ENCODE measurements around the gene ZACN.
"Not testable (repeated sequence)": the region's sequence is repeated elsewhere in the genome, so short reads cannot be mapped to it uniquely, and the experiment has no call there.

The ZACN gene

GRCh38 chr17:76078860-76079534, at the start of gene ZACN:
Gene ZACN (plus strand): TSS chr17:76079182. CDS start chr17:76079265, 83 bp downstream.
- no peak for DNase-seq (ENCODE audit: low spot score)

DNA sequence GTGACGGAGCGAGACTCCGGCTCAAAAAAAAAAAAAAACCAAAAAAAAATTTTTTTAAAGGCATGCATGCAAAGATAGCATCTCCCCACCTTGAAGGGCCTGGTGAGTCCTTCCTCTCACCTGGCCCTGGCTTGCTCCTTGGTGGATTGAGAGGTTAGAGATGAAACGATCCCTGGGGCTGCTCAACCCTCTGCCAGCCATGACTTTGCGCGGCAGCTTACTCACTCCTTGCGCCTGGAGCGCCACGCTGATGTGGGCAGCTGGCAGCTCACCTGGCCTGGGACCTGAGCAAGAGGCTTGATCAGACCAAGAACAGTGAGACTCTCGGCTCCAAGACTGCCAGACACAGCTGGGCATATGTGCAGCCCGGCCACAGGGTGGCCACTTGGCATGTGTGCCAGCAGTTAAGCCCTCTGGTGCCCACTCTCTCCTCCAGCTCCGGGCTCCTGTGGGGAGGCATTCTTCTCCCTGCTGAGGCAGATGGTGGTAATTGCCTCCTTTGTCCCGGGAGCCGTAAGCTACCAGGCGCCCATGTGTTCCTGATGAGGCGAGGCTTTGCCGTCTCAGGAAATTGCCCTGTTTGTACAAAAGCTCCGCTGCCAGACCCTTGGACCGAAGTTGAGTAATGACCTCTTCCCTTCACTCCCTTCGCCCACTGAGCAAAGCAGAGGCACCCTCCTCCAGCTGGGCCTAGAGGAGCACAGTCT, 46.8 kb upstream of the ZACN start:
- no peak for DNase-seq (ENCODE audit: low spot score)

DNA sequence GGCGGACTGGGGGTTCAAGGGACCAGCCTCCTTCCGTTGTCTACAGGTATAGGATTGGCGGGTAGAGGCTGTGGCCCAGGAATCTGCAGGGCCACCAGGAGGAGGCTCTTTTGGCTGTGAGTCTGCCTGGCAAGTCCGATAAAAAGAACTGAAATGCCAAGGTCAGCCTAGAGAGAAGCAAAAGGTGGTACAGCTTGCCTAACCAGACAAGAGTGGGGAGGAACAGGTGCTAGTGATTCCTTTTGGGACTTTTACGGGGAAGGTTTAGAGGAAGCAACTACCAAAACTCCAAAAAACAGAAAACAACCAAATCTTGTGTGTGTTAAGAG, 46.2 kb upstream of the ZACN start:
- DNase-seq (ENCODE audit: low spot score), result no peak

GRCh38 chr17:76033139-76033538, 45.8 kb upstream of the ZACN start:
- DNase-seq (ENCODE audit: low spot score), result no peak

GRCh38 chr17:76034428-76035350, 44.3 kb upstream of the ZACN start:
- DNase-seq (ENCODE audit: low spot score), result no peak

GRCh38 chr17:76036497-76037261, 42.3 kb upstream of the ZACN start:
- no peak for DNase-seq (ENCODE audit: low spot score)

GRCh38 chr17:76038050-76038449, 40.9 kb upstream of the ZACN start:
- no peak for DNase-seq (ENCODE audit: low spot score)

GRCh38 chr17:76039121-76039520, 39.9 kb upstream of the ZACN start:
- DNase-seq (ENCODE audit: low spot score), result no peak

DNA sequence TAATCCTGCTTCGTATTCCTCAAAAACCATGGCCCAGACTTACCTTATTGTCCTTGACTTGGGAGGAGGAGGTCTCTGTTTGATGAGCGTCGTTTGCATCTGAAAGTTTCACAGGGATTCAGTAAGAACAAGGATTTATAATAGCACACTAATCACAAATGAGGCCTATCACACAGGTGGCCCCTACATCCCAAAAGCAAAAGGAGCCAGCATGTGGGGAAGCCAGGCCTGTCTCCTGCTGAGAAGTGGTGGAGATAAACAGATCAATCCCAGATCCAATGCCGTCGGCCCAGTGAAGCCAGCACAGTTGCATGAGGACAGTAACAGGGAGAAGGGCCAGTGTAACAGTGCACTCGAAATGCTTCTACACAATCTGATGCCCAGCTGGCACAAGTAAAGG, 38.6 kb upstream of the ZACN start:
- DNase-seq (ENCODE audit: low spot score), result no peak

DNA sequence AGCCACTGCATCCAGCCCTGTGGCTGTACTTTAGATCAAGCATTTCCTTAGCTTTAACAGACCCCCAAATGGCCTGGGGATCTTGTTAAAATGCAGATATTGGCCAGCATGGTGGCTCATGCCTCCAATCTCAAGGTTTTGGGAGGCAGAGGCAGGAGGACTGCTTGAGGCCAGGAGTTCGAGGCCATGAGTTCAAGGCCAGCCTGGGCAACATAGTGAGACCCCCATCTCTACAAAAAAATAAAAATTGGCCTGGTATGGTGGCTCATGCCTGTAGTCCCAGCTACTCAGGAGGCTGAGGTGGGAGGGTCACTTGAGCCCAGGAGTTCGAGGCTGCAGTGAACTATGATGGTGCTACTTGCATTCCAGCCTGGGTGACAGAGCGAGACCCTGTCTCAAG, 36.1 kb upstream of the ZACN start:
- not testable (repeated sequence) for DNase-seq (ENCODE audit: low spot score)

DNA sequence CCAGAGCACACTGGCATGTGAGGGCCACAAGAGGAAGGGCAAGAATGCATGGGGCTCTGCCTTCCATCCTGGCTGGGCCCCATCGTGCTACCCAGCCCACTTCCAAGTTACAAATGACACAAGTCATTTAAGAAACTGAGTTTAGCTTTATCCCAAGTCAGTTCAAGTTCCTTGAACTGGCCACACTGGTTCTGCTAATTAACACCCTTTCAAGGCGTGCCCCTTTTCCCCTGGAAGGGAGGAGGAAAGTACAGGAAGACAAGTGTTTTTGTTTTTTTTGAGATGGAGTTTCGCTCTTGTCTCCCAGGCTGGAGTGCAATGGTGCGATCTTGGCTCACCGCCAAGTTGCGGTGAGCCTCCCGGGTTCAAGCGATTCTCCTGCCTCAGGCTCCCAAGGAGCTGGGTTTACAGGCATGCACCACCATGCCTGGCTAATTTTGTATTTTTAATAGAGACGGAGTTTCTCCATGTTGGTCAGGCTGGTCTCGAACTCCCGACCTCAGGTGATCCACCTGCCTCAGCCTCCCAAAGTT, 34.4 kb upstream of the ZACN start:
- not testable (repeated sequence) for DNase-seq (ENCODE audit: low spot score)

- no peak for DNase-seq (ENCODE audit: low spot score)
Observed at GRCh38 chr17:76046064-76046463, 32.9 kb upstream of the ZACN start.

DNA sequence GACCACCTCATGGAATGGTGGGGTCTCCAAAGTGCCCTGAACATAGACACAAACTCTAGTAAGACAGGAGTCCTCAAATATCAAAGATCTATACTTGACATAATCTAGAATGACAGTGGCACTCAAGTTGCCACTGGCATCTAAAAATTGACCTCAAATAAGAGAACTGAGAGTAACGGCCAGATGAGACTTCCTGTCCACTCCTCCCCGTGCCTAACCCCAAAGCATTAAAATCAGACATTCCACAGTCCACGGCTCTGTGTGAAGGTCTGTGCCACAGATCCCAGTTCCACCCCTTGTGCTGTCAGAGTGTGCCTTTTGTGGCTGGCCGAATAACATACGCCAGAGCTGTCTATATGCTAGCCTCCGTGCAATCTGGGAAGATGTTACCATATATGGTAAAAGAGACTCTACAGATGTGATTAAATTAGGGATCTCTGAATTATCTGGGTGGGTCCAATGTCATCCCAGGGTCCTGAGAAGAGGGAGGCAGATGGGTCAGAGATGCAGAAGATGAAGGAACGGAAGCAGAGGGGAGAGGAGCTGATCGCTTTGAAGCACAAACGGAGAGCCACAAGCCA, 30.9 kb upstream of the ZACN start:
- no peak for DNase-seq (ENCODE audit: low spot score)

- no peak for DNase-seq (ENCODE audit: low spot score)
Observed at GRCh38 chr17:76048711-76049110, 30.3 kb upstream of the ZACN start.

GRCh38 chr17:76049239-76049638, 29.7 kb upstream of the ZACN start:
- no peak for DNase-seq (ENCODE audit: low spot score)

DNA sequence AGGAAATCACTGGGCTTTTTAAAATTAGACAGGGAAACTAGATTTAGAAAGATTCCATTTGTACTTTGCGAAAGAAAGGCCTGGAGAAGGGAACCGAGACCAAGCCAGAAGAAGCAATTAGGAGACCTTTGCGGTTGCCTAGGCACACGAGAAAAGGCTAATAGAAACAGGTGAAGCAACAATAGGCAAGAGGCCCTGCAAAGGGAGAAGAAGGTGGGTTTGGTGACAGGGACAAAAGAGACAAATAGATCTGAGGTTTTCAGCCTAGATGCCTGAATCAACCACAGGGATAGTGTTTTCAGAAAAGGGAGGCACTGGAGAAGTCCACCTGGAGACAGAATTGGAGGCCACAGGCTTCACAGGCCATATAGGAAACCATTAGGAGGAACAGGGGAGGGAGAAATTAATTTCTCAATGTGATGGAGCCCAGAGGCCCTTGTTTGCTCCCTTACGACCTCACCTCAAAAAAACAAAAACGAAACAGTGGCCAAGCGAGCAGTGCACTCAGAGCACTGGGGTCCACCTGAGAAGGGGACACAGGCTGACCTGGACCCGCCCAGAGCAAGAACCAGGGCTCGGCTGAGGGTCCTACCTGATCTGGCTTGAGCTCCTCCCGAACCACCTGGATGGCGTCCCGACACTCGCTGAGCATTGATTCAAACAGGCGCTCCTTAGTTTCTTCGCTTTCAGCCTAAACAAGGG, 29.0 kb upstream of the ZACN start:
- DNase-seq (ENCODE audit: low spot score), result no peak

DNA sequence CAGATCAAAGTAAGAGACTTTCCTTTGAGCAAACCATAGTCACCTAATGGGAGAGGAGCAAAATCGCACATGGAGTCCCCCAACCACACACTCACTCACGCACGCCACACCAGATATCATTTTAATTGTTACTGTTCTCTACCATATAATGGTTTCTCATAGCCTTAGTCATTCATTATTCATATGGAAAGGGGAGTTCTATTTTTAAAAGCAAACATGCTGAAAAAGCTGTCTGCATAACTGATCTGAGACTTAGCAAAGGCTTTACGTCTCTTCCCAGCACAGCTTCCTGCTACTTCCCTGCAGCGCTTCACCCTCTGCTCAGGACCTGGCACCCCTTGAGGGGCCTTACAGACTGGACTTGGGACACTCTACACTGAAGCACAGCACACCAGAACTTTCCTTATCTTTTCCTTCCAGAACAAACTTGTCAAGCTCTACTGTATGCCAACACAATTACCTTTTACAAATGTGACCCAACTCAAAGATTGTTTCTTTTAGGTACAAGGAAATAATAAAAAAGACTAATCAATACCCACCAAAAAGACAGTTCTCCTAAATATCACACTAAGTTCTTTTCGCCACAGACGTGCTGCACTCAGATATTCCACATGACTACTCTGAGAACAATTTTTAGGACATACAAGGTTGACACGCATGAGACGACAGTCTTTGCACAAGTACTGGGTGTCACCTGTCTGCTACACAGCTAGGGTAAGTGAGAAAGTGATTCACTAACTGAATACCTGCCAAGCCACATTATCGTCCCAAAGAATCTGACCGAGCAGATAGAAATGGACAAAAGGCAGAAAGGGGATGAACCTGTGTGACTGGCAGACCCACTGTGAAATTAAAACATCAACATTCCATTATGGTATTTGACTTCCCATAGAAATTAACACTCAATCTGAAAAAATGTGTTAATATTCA, 28.2 kb upstream of the ZACN start:
- no peak for DNase-seq (ENCODE audit: low spot score)

- no peak for DNase-seq (ENCODE audit: low spot score)
Observed at GRCh38 chr17:76051561-76051960, 27.4 kb upstream of the ZACN start.

- no peak for DNase-seq (ENCODE audit: low spot score)
Observed at GRCh38 chr17:76053246-76054111, 25.5 kb upstream of the ZACN start.
